HEK293 (cell line): ENCODE measurements around the gene LSM7.
A peak's percentile ranks its signal among the peaks of the same experiment; 100 is the strongest.

ENCODE experiments used
- CTCF ChIA-PET: fragments of 350-600 bp; formaldehyde crosslinking; extraction: SDS; loops from one replicate; lab custom pipeline; 2021; ENCODE audit warnings: antibody characterized with exemption; lab: Yijun Ruan, JAX
- POLR2A ChIA-PET: fragments of 300-600 bp; formaldehyde crosslinking; extraction: SDS; loops from one replicate; lab custom pipeline; 2020; ENCODE audit warnings: antibody characterized with exemption, inconsistent platforms; lab: Yijun Ruan, JAX
- H3K27ac ChIP-seq: fragments of 200-500 bp; sonication (Bioruptor generic); 2 replicates; pipeline ENCODE4 v1.5.1; 2014; ENCODE audit warnings: low read depth, low read length, control low read depth, inconsistent platforms; ENCODE audit errors: extremely low read depth
- H3K36me3 ChIP-seq, 2 experiments: fragments of 200-500 bp in 1 of 2; sonication (Bioruptor generic) in 1 of 2; 1 replicate in 1 of 2; 2 replicates in 1 of 2; pipeline ENCODE4 v1.5.1; 2014 to 2017; ENCODE audit warnings: inconsistent platforms in 2 of 2, low read length in 2 of 2; ENCODE audit not compliant: control insufficient read depth in 2 of 2, insufficient read depth in 1 of 2
- H3K4me1 ChIP-seq: fragments of 200-500 bp; sonication (Bioruptor generic); 2 replicates; pipeline ENCODE4 v1.5.1; 2014; ENCODE audit warnings: mild to moderate bottlenecking, low read length, inconsistent platforms; ENCODE audit not compliant: control insufficient read depth, insufficient read depth
- H3K4me3 ChIP-seq: 2 replicates; pipeline ENCODE4 v1.5.1; 2011; ENCODE audit warnings: low read depth, mild to moderate bottlenecking, control low read depth, low read length, moderate library complexity
- H3K9me3 ChIP-seq: fragments of 200-500 bp; sonication (Bioruptor generic); 2 replicates; pipeline ENCODE4 v1.5.1; 2014; ENCODE audit warnings: low read depth, low read length, inconsistent platforms; ENCODE audit not compliant: control insufficient read depth, insufficient read depth
- REPIN1 ChIP-seq: fragments of 450-650 bp; formaldehyde crosslinking; IDR thresholded peaks from 2 replicates; pipeline ENCODE4 v1.5.1; 2017; ENCODE audit warnings: missing biosample characterization, missing genetic modification characterization, low read depth
- SP2 ChIP-seq: fragments of 450-650 bp; formaldehyde crosslinking; IDR thresholded peaks from 2 replicates; pipeline ENCODE4 v1.5.1; 2016; ENCODE audit warnings: missing biosample characterization, missing genetic modification characterization
- ZBTB17 ChIP-seq: fragments of 450-650 bp; formaldehyde crosslinking; IDR thresholded peaks from 2 replicates; pipeline ENCODE4 v1.5.1; 2016; ENCODE audit warnings: missing biosample characterization, missing genetic modification characterization
- ZEB2 ChIP-seq: fragments of 450-650 bp; formaldehyde crosslinking; IDR thresholded peaks from 2 replicates; pipeline ENCODE4 v1.5.1; 2016; ENCODE audit warnings: missing biosample characterization, missing genetic modification characterization
- ZFP3 ChIP-seq: fragments of 450-650 bp; formaldehyde crosslinking; IDR thresholded peaks from 2 replicates; pipeline ENCODE4 v1.5.1; 2016; ENCODE audit warnings: low read depth, missing biosample characterization, missing genetic modification characterization
- ZNF112 ChIP-seq: fragments of 450-650 bp; formaldehyde crosslinking; IDR thresholded peaks from 2 replicates; pipeline ENCODE4 v1.5.0; 2017; ENCODE audit warnings: missing biosample characterization, missing genetic modification characterization
- ZNF121 ChIP-seq: fragments of 450-650 bp; formaldehyde crosslinking; IDR thresholded peaks from 2 replicates; pipeline ENCODE4 v1.5.1; 2016; ENCODE audit warnings: missing biosample characterization, missing genetic modification characterization
- ZNF202 ChIP-seq: fragments of 450-650 bp; formaldehyde crosslinking; IDR thresholded peaks from 2 replicates; pipeline ENCODE4 v1.5.1; 2016; ENCODE audit warnings: missing biosample characterization, missing genetic modification characterization, borderline replicate concordance
- ZNF214 ChIP-seq: fragments of 450-650 bp; formaldehyde crosslinking; IDR thresholded peaks from 2 replicates; pipeline ENCODE4 v1.5.1; 2017; ENCODE audit warnings: missing biosample characterization, mild to moderate bottlenecking, missing genetic modification characterization, borderline replicate concordance
- ZNF221 ChIP-seq: fragments of 450-650 bp; formaldehyde crosslinking; IDR thresholded peaks from 2 replicates; pipeline ENCODE4 v1.5.1; 2017; ENCODE audit warnings: missing biosample characterization, missing genetic modification characterization, borderline replicate concordance
- ZNF335 ChIP-seq: fragments of 450-650 bp; formaldehyde crosslinking; conservative IDR thresholded peaks from 2 replicates; pipeline ENCODE4 v1.5.1; 2016; ENCODE audit warnings: missing biosample characterization, missing genetic modification characterization
- ZNF341 ChIP-seq: fragments of 450-650 bp; formaldehyde crosslinking; IDR thresholded peaks from 2 replicates; pipeline ENCODE4; 2016; ENCODE audit warnings: low read depth, missing biosample characterization, missing genetic modification characterization
- ZNF449 ChIP-seq: fragments of 450-650 bp; formaldehyde crosslinking; IDR thresholded peaks from 2 replicates; pipeline ENCODE4 v1.5.1; 2017; ENCODE audit warnings: missing biosample characterization, mild to moderate bottlenecking, missing genetic modification characterization, moderate library complexity
- ZNF555 ChIP-seq: fragments of 450-650 bp; formaldehyde crosslinking; conservative IDR thresholded peaks from 2 replicates; pipeline ENCODE4 v1.5.1; 2017; ENCODE audit warnings: missing biosample characterization, mild to moderate bottlenecking, missing genetic modification characterization, inconsistent platforms
- ZNF585B ChIP-seq: fragments of 450-650 bp; formaldehyde crosslinking; IDR thresholded peaks from 2 replicates; pipeline ENCODE4 v1.5.1; 2016; ENCODE audit warnings: missing biosample characterization, missing genetic modification characterization
- ZNF624 ChIP-seq: fragments of 450-650 bp; formaldehyde crosslinking; IDR thresholded peaks from 2 replicates; pipeline ENCODE4 v1.5.1; 2017; ENCODE audit warnings: missing biosample characterization, missing genetic modification characterization
- ZNF639 ChIP-seq: fragments of 450-650 bp; formaldehyde crosslinking; IDR thresholded peaks from 2 replicates; pipeline ENCODE4 v1.5.1; 2016; ENCODE audit warnings: missing biosample characterization, missing genetic modification characterization
- ZNF747 ChIP-seq: fragments of 450-650 bp; formaldehyde crosslinking; IDR thresholded peaks from 2 replicates; pipeline ENCODE4 v1.5.1; 2016; ENCODE audit warnings: missing biosample characterization, missing genetic modification characterization
- ZNF768 ChIP-seq: fragments of 450-650 bp; formaldehyde crosslinking; IDR thresholded peaks from 2 replicates; pipeline ENCODE4 v1.5.1; 2018; ENCODE audit warnings: missing biosample characterization, mild to moderate bottlenecking, missing genetic modification characterization
- ZNF837 ChIP-seq: fragments of 450-650 bp; formaldehyde crosslinking; IDR thresholded peaks from 2 replicates; pipeline ENCODE4 v1.5.1; 2016; ENCODE audit warnings: missing biosample characterization, missing genetic modification characterization
- ZSCAN16 ChIP-seq: fragments of 450-650 bp; formaldehyde crosslinking; IDR thresholded peaks from 2 replicates; pipeline ENCODE4 v1.5.1; 2016; ENCODE audit warnings: missing biosample characterization, missing genetic modification characterization

LSM7 gene

GRCh38 chr19:2319551-2319950 is 8.8 kb downstream of the LSM7 start (continued):
- no peak for TF ChIP-seq ZEB2 (tag by site-specific recombination)
- no peak for TF ChIP-seq ZNF221 (tag by site-specific recombination)
- TF ChIP-seq ZBTB17: no peak
- TF ChIP-seq ZNF747: no peak
- TF ChIP-seq ZSCAN16 (tag by site-specific recombination): no peak
- no peak for TF ChIP-seq ZNF449
- TF ChIP-seq, all 188 proteins: peak for 0

GRCh38 chr19:2318923-2319322 is 9.5 kb downstream of the LSM7 start:
- no peaks in the 10 kb centered on the region for H3K4me1 ChIP-seq
- ChIA-PET POLR2A (interaction anchor here (0.7 to 1.9 kb wide), 4 partner anchors 9 to 496 kb away, joined by 3 to 6 read pairs (median 4); partner anchors contain the start of gene LSM7), CTCF (interaction anchor here (0.6 to 1.3 kb wide), 3 partner anchors 23 to 280 kb away, joined by 3 read pairs; no protein-coding TSS in a partner anchor)
- H3K27ac ChIP-seq: no peak overlapping the region
- peaks cover 6 to 11% of the 10 kb centered on the region in 2 experiments; a peak in 2 of 3 replicates for H3K36me3 ChIP-seq
- no peak overlapping the region for H3K4me3 ChIP-seq
- H3K9me3 ChIP-seq: no peaks in the 10 kb centered on the region
- no peak for TF ChIP-seq ZNF624 (tag by site-specific recombination)
- TF ChIP-seq ZNF639 (tag by site-specific recombination): no peak
- no peak for TF ChIP-seq ZNF202 (tag by site-specific recombination)
- peak; percentile 93 for TF ChIP-seq ZNF768 (tag by site-specific recombination)
- 0 out of 2 replicates have a peak, but pooled peaks have one; percentile 14 for TF ChIP-seq ZNF121 (tag by site-specific recombination)
- no peak for TF ChIP-seq ZBTB17
- TF ChIP-seq ZNF555 (tag by site-specific recombination): no peak
- TF ChIP-seq ZNF837 (tag by site-specific recombination): no peak

GRCh38 chr19:2317756-2318155 is 10.6 kb downstream of the LSM7 start:
- POLR2A ChIA-PET: interaction anchor here (0.8 to 1.9 kb wide), 2 partner anchors 10 kb away, joined by 4 to 5 read pairs; partner anchors contain the start of gene LSM7
- Histone ChIP-seq H3K4me3 (no peak overlapping the region), H3K27ac (no peak overlapping the region), H3K36me3 (peaks cover 0 to 6% of the 10 kb centered on the region in 2 experiments; a peak in 1 of 3 replicates), H3K9me3 (no peaks in the 10 kb centered on the region), H3K4me1 (no peaks in the 10 kb centered on the region)
- TF ChIP-seq ZNF341 (tag by site-specific recombination) (no peak), ZNF335 (no peak), ZNF214 (tag by site-specific recombination) (no peak), REPIN1 (tag by site-specific recombination) (no peak), SP2 (tag by site-specific recombination) (no peak), ZFP3 (no peak), ZNF585B (tag by site-specific recombination) (no peak), ZNF112 (tag by site-specific recombination) (no peak)
- CTCF ChIA-PET: interaction anchor here (1.3 kb wide), 1 partner anchor 43 kb away, joined by 3 read pairs; no protein-coding TSS in a partner anchor
